ENCODE data around the gene JMJD6. TPM values are rescaled to one million over a fixed set of nuclear protein-coding genes. Genes with fewer than 3 reads are reported as not detected.
"Not testable (repeated sequence)": the region's sequence is repeated elsewhere in the genome, so short reads cannot be mapped to it uniquely, and the experiment has no call there.

JMJD6 gene
- total and polyA plus RNA-seq, 10 donors, result 21.2 to 54.3 (median 35.7) TPM

GRCh38 chr17:76726776-76727718 is 641 bp upstream of the JMJD6 start, which contains the start of gene METTL23:
Gene METTL23, plus strand, starts transcription at chr17:76726839. Its CDS starts 2,872 bp downstream, at chr17:76729711.
- peak within 1 kb of the TSS; percentile 93 to 100 (median 100) for H3K27ac ChIP-seq
- intact Hi-C loops (cut with DNase I; ENCODE audit: low total_unique reads), result no loop called here
- no peaks in the 10 kb centered on the region for H3K9me3 ChIP-seq
- peaks cover 0 to 71% (median 48%) of the 10 kb centered on the region in 6 donors for H3K36me3 ChIP-seq
- 1 to 2% (median 1%) methylated on average over 23 to 71 of the region's 71 CpGs for WGBS, 5 donors
- peak within 1 kb of the TSS; percentile 59 to 98 (median 88) for H3K4me3 ChIP-seq
- H3K4me1 ChIP-seq, result peaks cover 41 to 87% (median 80%) of the 10 kb centered on the region in 6 donors
- peak; percentile 97 for DNase-seq
- H3K27me3 ChIP-seq (replicated peaks in 1 of 7), result no peaks in the 10 kb centered on the region
- TF ChIP-seq POLR2AphosphoS5 (IDR thresholded peaks at IDR 0.05) (peak; percentile 57 to 97 (median 91)), POLR2A (IDR thresholded peaks at IDR 0.05) (peak in 1 of 3 donors; percentile 30), CTCF (IDR thresholded peaks at IDR 0.05 in 8 of 11, conservative IDR thresholded peaks at IDR 0.05 in 3 of 11) (peak; percentile 60 to 86 (median 77))

GRCh38 chr17:76725580-76726230 is 701 bp downstream of the JMJD6 start:
- H3K9me3 ChIP-seq, result no peaks in the 10 kb centered on the region
- peaks cover 31 to 86% (median 72%) of the 10 kb centered on the region in 6 donors for H3K4me1 ChIP-seq
- H3K4me3 ChIP-seq, result peak overlapping the region; percentile 59 to 98 (median 88)
- TF ChIP-seq CTCF (IDR thresholded peaks at IDR 0.05 in 8 of 11, conservative IDR thresholded peaks at IDR 0.05 in 3 of 11) (no peak), POLR2A (IDR thresholded peaks at IDR 0.05) (peak in 1 of 3 donors; percentile 70)
- intact Hi-C loops (cut with DNase I; ENCODE audit: low total_unique reads), result no loop called here
- peak; percentile 93 for DNase-seq
- H3K36me3 ChIP-seq, result peaks cover 5 to 71% (median 50%) of the 10 kb centered on the region in 6 donors
- 5 to 11% (median 8%) methylated on average over 24 to 38 of the region's 38 CpGs for WGBS, 5 donors
- peak overlapping the region; percentile 93 to 100 (median 100) for H3K27ac ChIP-seq
- no peaks in the 10 kb centered on the region for H3K27me3 ChIP-seq (replicated peaks in 1 of 7)

GRCh38 chr17:76723812-76724211 is 2.6 kb downstream of the JMJD6 start:
- 92 to 96% (median 95%) methylated on average over 8 to 9 of the region's 9 CpGs for WGBS, 5 donors
- peak overlapping the region in 1 of 8 donors; percentile 90 for H3K4me3 ChIP-seq
- peaks cover 31 to 75% (median 53%) of the 10 kb centered on the region in 6 donors for H3K4me1 ChIP-seq
- H3K9me3 ChIP-seq, result no peaks in the 10 kb centered on the region
- no peak overlapping the region for H3K27ac ChIP-seq
- DNase-seq, result no peak
- TF ChIP-seq POLR2AphosphoS5 (IDR thresholded peaks at IDR 0.05), result no peak
- no peak for TF ChIP-seq POLR2A (IDR thresholded peaks at IDR 0.05)
- no peak for TF ChIP-seq CTCF (IDR thresholded peaks at IDR 0.05 in 8 of 11, conservative IDR thresholded peaks at IDR 0.05 in 3 of 11)
- intact Hi-C loops (cut with DNase I; ENCODE audit: low total_unique reads), result no loop called here
- H3K36me3 ChIP-seq, result peaks cover 5 to 71% (median 60%) of the 10 kb centered on the region in 6 donors
- no peaks in the 10 kb centered on the region for H3K27me3 ChIP-seq (replicated peaks in 1 of 7)

- DNase-seq; H3K27ac ChIP-seq; H3K27me3 ChIP-seq (replicated peaks in 1 of 7); intact Hi-C loops (cut with DNase I; ENCODE audit: low total_unique reads); H3K9me3 ChIP-seq; H3K4me3 ChIP-seq: not testable (repeated sequence)
- Histone ChIP-seq H3K4me1 (peaks cover 23 to 74% (median 45%) of the 10 kb centered on the region in 6 donors), H3K36me3 (peaks cover 5 to 76% (median 68%) of the 10 kb centered on the region in 6 donors)
- WGBS, 5 donors, result 89 to 97% (median 96%) methylated on average over 8 of the region's 8 CpGs
Measured at GRCh38 chr17:76722977-76723376, 3.4 kb downstream of the JMJD6 start.
